Endothelial cell (in vitro differentiated cells): ENCODE measurements around the gene TIMP3. TPM values are rescaled to one million over a fixed set of nuclear protein-coding genes. Genes with fewer than 3 reads are reported as not detected.

ENCODE experiments used
- DNase-seq: peaks from one replicate; pipeline ENCODE4 v3.0.0; 2021; ENCODE audit warnings: low spot score
- H3K27ac Mint-ChIP-seq: one replicate; pipeline ENCODE4 v1.8.0; 2021; ENCODE audit warnings: mixed read lengths, inconsistent platforms; ENCODE audit not compliant: unreplicated experiment
- H3K27me3 Mint-ChIP-seq: one replicate; pipeline ENCODE4 v1.8.0; 2021; ENCODE audit warnings: mild to moderate bottlenecking, moderate library complexity, mixed read lengths, inconsistent platforms; ENCODE audit not compliant: unreplicated experiment
- H3K36me3 Mint-ChIP-seq: one replicate; pipeline ENCODE4 v1.8.0; 2021; ENCODE audit warnings: mild to moderate bottlenecking, low read depth, mixed read lengths, inconsistent platforms; ENCODE audit not compliant: unreplicated experiment
- H3K4me1 Mint-ChIP-seq: one replicate; pipeline ENCODE4 v1.8.0; 2021; ENCODE audit warnings: mild to moderate bottlenecking, mixed read lengths, inconsistent platforms; ENCODE audit not compliant: unreplicated experiment
- H3K4me3 Mint-ChIP-seq: one replicate; pipeline ENCODE4 v1.8.0; 2021; ENCODE audit warnings: mild to moderate bottlenecking, mixed read lengths, inconsistent platforms; ENCODE audit not compliant: unreplicated experiment
- H3K9me3 Mint-ChIP-seq: one replicate; pipeline ENCODE4 v1.8.0; 2021; ENCODE audit warnings: mixed read lengths, inconsistent platforms; ENCODE audit not compliant: unreplicated experiment
- total RNA-seq: library from RNA; stranded (reverse); fragmentation: NEBNext Ultra II Directional; extraction: Animal tissue kit (Norgen Biotek cat#: 25700); gene quantifications from one replicate; pipeline ENCODE4 v1.2.1, GENCODE V29; 2021; ENCODE audit not compliant: unreplicated experiment
- TF ChIP-seq, protein P1 (sequence below): fragments of 200-600 bp; sonication (generic); IDR thresholded peaks from one replicate; pipeline ENCODE4 v1.5.0; 2021; ENCODE audit warnings: antibody characterized with exemption; ENCODE audit not compliant: unreplicated experiment

TIMP3 gene
- total RNA-seq, 1 donor from 2014 or later = 73.5 TPM

DNA sequence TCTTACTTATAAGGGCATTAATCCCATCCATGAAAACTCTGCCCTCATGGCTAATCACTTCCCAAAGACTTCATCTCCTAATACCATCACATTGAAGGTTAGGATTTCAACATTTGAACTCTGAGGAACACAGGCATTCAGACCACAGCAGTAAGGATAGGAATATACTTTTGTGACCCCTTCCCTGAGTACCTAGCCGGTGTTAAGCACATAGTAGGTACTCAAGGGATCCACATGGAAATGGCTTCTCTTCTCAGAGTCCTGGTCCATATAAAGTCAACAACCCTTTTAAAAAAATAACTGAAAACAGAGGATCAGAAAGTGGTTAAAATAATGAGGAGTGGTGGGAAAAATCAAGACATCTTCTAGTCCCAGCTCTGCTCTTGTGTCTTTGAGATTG lies 78.0 kb downstream of the TIMP3 start:
- H3K27ac Mint-ChIP-seq = no peak overlapping the region
- H3K4me1 Mint-ChIP-seq = peaks cover 57% of the 10 kb centered on the region
- DNase-seq = no peak
- H3K27me3 Mint-ChIP-seq = peaks cover 8% of the 10 kb centered on the region
- H3K36me3 Mint-ChIP-seq = peaks cover 9% of the 10 kb centered on the region
- TF ChIP-seq, protein P1, sequence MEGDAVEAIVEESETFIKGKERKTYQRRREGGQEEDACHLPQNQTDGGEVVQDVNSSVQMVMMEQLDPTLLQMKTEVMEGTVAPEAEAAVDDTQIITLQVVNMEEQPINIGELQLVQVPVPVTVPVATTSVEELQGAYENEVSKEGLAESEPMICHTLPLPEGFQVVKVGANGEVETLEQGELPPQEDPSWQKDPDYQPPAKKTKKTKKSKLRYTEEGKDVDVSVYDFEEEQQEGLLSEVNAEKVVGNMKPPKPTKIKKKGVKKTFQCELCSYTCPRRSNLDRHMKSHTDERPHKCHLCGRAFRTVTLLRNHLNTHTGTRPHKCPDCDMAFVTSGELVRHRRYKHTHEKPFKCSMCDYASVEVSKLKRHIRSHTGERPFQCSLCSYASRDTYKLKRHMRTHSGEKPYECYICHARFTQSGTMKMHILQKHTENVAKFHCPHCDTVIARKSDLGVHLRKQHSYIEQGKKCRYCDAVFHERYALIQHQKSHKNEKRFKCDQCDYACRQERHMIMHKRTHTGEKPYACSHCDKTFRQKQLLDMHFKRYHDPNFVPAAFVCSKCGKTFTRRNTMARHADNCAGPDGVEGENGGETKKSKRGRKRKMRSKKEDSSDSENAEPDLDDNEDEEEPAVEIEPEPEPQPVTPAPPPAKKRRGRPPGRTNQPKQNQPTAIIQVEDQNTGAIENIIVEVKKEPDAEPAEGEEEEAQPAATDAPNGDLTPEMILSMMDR = no peak
- no peaks in the 10 kb centered on the region for H3K9me3 Mint-ChIP-seq
- no peak overlapping the region for H3K4me3 Mint-ChIP-seq

DNA sequence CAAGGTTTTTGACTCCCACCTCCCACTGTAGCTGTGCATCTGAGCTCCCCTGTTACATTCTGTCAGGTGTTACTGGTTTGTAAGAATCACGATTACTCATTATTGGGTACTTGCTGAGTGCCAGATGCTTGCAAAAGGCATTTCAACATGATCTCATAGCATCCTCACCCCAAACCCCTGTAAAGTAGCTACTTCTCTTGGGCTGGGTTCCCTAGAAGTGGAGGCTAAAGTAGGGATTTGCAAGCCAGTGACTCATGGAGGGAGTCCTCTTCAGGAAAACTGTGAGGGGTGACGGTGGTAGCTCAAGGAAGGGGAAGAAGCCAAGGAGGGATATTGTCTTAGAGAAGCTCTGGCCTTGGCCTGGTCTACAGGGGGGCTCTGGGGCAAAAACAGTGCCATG lies 78.6 kb downstream of the TIMP3 start:
- TF ChIP-seq, protein P1 = no peak
- no peak overlapping the region for H3K4me3 Mint-ChIP-seq
- no peak for DNase-seq
- peaks cover 52% of the 10 kb centered on the region for H3K4me1 Mint-ChIP-seq
- peaks cover 8% of the 10 kb centered on the region for H3K27me3 Mint-ChIP-seq
- H3K36me3 Mint-ChIP-seq = peaks cover 9% of the 10 kb centered on the region
- H3K9me3 Mint-ChIP-seq = no peaks in the 10 kb centered on the region
- H3K27ac Mint-ChIP-seq = peak overlapping the region; percentile 52

DNA sequence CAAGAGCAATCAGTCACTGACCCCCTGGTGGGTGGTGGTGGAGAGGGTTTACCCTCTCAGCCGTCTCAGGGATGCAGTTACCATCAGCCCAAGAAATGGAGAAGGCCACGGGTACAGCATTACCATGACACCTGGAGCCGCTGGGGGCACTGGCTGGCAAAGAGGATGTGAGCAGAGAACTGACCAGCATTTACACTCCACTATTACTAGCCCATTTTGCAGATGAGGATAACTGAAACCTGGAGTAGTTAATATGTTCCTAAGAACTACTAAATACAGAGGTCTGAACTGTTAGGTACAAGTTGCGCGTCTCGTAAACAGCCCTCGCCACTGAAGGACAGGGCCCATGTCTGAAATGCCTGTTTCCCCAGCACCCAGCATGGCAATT lies 79.0 kb downstream of the TIMP3 start:
- Mint-ChIP-seq H3K4me3 (no peak overlapping the region), H3K27ac (peak overlapping the region; percentile 52), H3K4me1 (peaks cover 49% of the 10 kb centered on the region), H3K36me3 (peaks cover 9% of the 10 kb centered on the region), H3K27me3 (peaks cover 8% of the 10 kb centered on the region), H3K9me3 (no peaks in the 10 kb centered on the region)
- TF ChIP-seq, protein P1 = no peak
- no peak for DNase-seq

DNA sequence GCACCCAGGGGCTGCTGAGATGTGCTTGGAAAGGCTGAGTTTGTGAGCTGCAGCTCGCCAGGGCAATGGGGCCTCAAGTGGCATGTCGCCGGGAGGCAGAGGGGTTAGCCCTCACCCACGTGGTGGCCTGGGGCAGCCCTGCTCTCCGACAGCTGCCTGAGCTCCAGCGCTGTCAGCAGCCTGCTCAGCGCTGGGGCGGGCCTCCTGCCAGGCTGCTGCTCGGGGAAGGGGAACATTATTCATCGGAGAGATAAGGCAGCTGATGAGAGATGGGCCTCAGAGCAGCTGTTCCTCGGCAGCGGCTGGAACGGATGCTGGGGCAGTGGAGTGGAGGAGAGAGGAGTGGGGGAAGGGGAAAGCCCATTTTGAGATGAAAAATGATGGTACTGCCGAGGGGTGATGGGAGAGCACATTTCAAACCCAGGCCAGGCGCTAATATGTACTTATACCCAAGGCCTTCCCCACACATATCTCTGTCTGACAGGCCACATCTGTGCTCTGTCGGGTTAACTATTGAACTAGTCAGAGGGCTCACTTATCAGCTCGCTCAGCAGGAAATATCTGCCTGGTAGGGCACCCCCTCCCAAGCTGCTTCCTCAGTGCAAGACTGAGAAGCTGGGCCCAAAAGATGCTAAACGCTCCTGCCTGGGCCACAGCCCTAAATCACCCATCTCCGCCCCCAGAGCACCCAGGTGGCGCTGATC lies 79.5 kb downstream of the TIMP3 start:
- peak; percentile 55 for DNase-seq
- Mint-ChIP-seq H3K9me3 (no peaks in the 10 kb centered on the region), H3K4me1 (peaks cover 43% of the 10 kb centered on the region), H3K27me3 (peaks cover 8% of the 10 kb centered on the region), H3K27ac (peak overlapping the region; percentile 57), H3K36me3 (peaks cover 9% of the 10 kb centered on the region), H3K4me3 (peak overlapping the region; percentile 56)
- TF ChIP-seq, protein P1 = no peak

DNA sequence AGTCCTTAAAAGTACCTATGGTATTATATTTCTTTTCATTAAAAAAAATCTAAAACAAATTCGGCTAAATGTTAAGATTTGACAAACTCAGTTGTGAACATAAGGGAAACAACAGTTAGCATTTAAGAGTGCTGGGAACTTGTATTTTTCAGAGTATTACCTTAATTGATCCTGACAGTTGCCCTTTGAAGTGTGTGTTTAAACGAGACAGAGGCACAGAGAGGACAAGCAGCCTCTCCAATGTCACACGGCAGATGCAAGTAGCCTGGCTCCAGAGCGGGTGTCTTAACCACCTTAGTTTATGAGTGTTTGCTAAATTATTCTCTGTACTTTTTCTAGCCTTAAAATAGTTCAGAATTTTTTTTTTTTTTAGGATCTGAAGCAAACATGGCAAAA lies 80.9 kb downstream of the TIMP3 start:
- H3K4me1 Mint-ChIP-seq = peaks cover 38% of the 10 kb centered on the region
- peaks cover 8% of the 10 kb centered on the region for H3K27me3 Mint-ChIP-seq
- TF ChIP-seq, protein P1 = no peak
- no peaks in the 10 kb centered on the region for H3K9me3 Mint-ChIP-seq
- no peak overlapping the region for H3K27ac Mint-ChIP-seq
- no peak for DNase-seq
- H3K36me3 Mint-ChIP-seq = peaks cover 9% of the 10 kb centered on the region
- no peak overlapping the region for H3K4me3 Mint-ChIP-seq
